C4-2B (cell line): ENCODE results near the gene KCNH2.

Experiments used
- CTCF ChIP-seq: fragments of 450-650 bp; conservative IDR thresholded peaks from 2 replicates; pipeline ENCODE4 v1.5.1; 2017; ENCODE audit warnings: mild to moderate bottlenecking
- ZFX ChIP-seq: fragments of 450-650 bp; IDR thresholded peaks from 2 replicates; pipeline ENCODE4 v1.6.1; 2017

- TF ChIP-seq CTCF (no peak), ZFX (no peak)
These were observed 18.4 kb upstream of the KCNH2 start for GRCh38 chr7:150996376-150997074.
